SK-N-SH (cell line): ENCODE data around the gene C1RL. TPM values are rescaled to one million over a fixed set of nuclear protein-coding genes. Genes with fewer than 3 reads are reported as not detected.

Experiments used
- CTCF ChIA-PET: fragments of 300-600, 350-600 bp; formaldehyde crosslinking; extraction: SDS; loops from one replicate; lab custom pipeline; 2021; lab: Yijun Ruan, JAX
- POLR2A ChIA-PET: fragments of 350-600 bp; sonication (Branson Sonifier 250); formaldehyde crosslinking; extraction: SDS; loops from one replicate; lab custom pipeline; 2020; ENCODE audit warnings: antibody characterized with exemption, inconsistent platforms; lab: Yijun Ruan, JAX
- DNase-seq: peaks from one replicate; pipeline ENCODE4 v3.0.0; 2012
- H2AFZ ChIP-seq: fragments of 200-600 bp; sonication (generic); 2 replicates; pipeline ENCODE4 v1.8.1; 2016; ENCODE audit warnings: antibody characterized with exemption, mild to moderate bottlenecking, low read depth
- H3F3A ChIP-seq: fragments of 200-600 bp; sonication (generic); replicated peaks from 2 replicates; pipeline ENCODE3; 2016; ENCODE audit warnings: antibody characterized with exemption, mild to moderate bottlenecking; ENCODE audit not compliant: insufficient read depth
- H3K27ac ChIP-seq, 2 experiments: fragments of 200-500 bp in 1 of 2; fragments of 200-600 bp in 1 of 2; sonication (Bioruptor generic) in 1 of 2; sonication (generic), shearing (Covaris generic) in 1 of 2; 2 replicates each; pipeline versions ENCODE4 v1.5.1 to v1.6.1; 2014 to 2016; ENCODE audit warnings: low read depth in 2 of 2, inconsistent platforms in 1 of 2, low read length in 1 of 2, mild to moderate bottlenecking in 1 of 2, mixed read lengths in 1 of 2
- H3K27me3 ChIP-seq: fragments of 200-600 bp; sonication (generic), shearing (Covaris generic); 2 replicates; pipeline ENCODE4 v1.6.1; 2016; ENCODE audit warnings: mixed run types; ENCODE audit not compliant: insufficient read depth
- H3K36me3 ChIP-seq, 2 experiments: fragments of 200-500 bp in 1 of 2; fragments of 200-600 bp in 1 of 2; sonication (Bioruptor generic) in 1 of 2; sonication (generic) in 1 of 2; replicated peaks in 1 of 2; 2 replicates each; pipeline versions ENCODE3 to v1.5.1; 2014 to 2016; ENCODE audit warnings: low read length in 1 of 2, mild to moderate bottlenecking in 1 of 2; ENCODE audit not compliant: insufficient read depth in 2 of 2, control insufficient read depth in 1 of 2
- H3K4me1 ChIP-seq, 2 experiments: fragments of 200-500 bp in 1 of 2; fragments of 200-600 bp in 1 of 2; sonication (Bioruptor generic) in 1 of 2; sonication (generic), shearing (Covaris generic) in 1 of 2; 2 replicates each; pipeline versions ENCODE4 v1.5.1 to v1.6.1; 2014 to 2016; ENCODE audit warnings: low read depth in 1 of 2, low read length in 1 of 2, mixed run types in 1 of 2; ENCODE audit not compliant: insufficient read depth in 2 of 2, control insufficient read depth in 1 of 2
- H3K4me2 ChIP-seq: fragments of 200-600 bp; sonication (generic), shearing (Covaris generic); 2 replicates; pipeline ENCODE4 v1.6.1; 2017; ENCODE audit warnings: mixed run types
- H3K4me3 ChIP-seq, 2 experiments: fragments of 200-500 bp in 1 of 2; fragments of 200-600 bp in 1 of 2; sonication (Bioruptor generic) in 1 of 2; sonication (generic), shearing (Covaris generic) in 1 of 2; 2 replicates each; pipeline versions ENCODE4 v1.5.1 to v1.8.1; 2014 to 2016; ENCODE audit warnings: low read depth in 2 of 2, inconsistent platforms in 1 of 2, low read length in 1 of 2, mild to moderate bottlenecking in 1 of 2, mixed read lengths in 1 of 2, moderate library complexity in 1 of 2
- H3K79me2 ChIP-seq: fragments of 200-600 bp; sonication (generic); 2 replicates; pipeline ENCODE4 v1.8.1; 2017; ENCODE audit warnings: mild to moderate bottlenecking; ENCODE audit not compliant: insufficient read depth
- H3K9ac ChIP-seq: fragments of 200-600 bp; sonication (generic); 2 replicates; pipeline ENCODE4 v1.6.1; 2017; ENCODE audit warnings: mixed run types
- H3K9me2 ChIP-seq: fragments of 200-600 bp; sonication (generic); 2 replicates; pipeline ENCODE4 v1.6.1; 2017; ENCODE audit warnings: mixed run types
- H3K9me3 ChIP-seq: fragments of 200-600 bp; sonication (generic); 2 replicates; pipeline ENCODE4 v1.6.1; 2017; ENCODE audit warnings: mixed run types, mild to moderate bottlenecking, moderate library complexity
- H4K20me1 ChIP-seq: fragments of 200-600 bp; sonication (generic); 2 replicates; pipeline ENCODE4 v1.6.1; 2017; ENCODE audit warnings: mild to moderate bottlenecking, mixed run types; ENCODE audit not compliant: insufficient read depth
- ELF1 ChIP-seq: IDR thresholded peaks from 2 replicates; pipeline ENCODE4 v1.4.0; 2012
- FOSL2 ChIP-seq: IDR thresholded peaks from 2 replicates; pipeline ENCODE4 v1.4.0; 2012; ENCODE audit warnings: low read depth, mild to moderate bottlenecking, moderate library complexity, borderline replicate concordance
- FOXJ3 ChIP-seq: sonication (generic); formaldehyde crosslinking; IDR thresholded peaks from 2 replicates; pipeline ENCODE4 v1.5.1; 2020; ENCODE audit warnings: mild to moderate bottlenecking, missing genetic modification reagents
- GABPA ChIP-seq: IDR thresholded peaks from 2 replicates; pipeline ENCODE4 v1.4.0; 2012; ENCODE audit warnings: low read depth, mild to moderate bottlenecking
- GATA2 ChIP-seq: sonication (generic); formaldehyde crosslinking; IDR thresholded peaks from 2 replicates; pipeline ENCODE4 v1.5.0; 2020; ENCODE audit warnings: mild to moderate bottlenecking, missing genetic modification reagents
- JUND ChIP-seq: IDR thresholded peaks from 2 replicates; pipeline ENCODE4 v1.4.0; 2012
- MAX ChIP-seq: IDR thresholded peaks from 2 replicates; pipeline ENCODE4 v1.4.0; 2012; ENCODE audit warnings: low read depth
- MEF2A ChIP-seq: IDR thresholded peaks from 2 replicates; pipeline ENCODE4 v1.4.0; 2012; ENCODE audit warnings: low read depth, borderline replicate concordance
- NRF1 ChIP-seq: IDR thresholded peaks from 2 replicates; pipeline ENCODE4 v1.6.1; 2012; ENCODE audit warnings: low read depth, mild to moderate bottlenecking, low read length
- PBX3 ChIP-seq: IDR thresholded peaks from 2 replicates; pipeline ENCODE4; 2012
- POLR2AphosphoS5 ChIP-seq: IDR thresholded peaks from 2 replicates; pipeline ENCODE4 v1.6.1; 2012; ENCODE audit warnings: low read depth, low read length
- RAD21 ChIP-seq: IDR thresholded peaks from 2 replicates; pipeline ENCODE4 v1.6.1; 2012; ENCODE audit warnings: mild to moderate bottlenecking, low read length
- RCOR1 ChIP-seq: fragments of 150-350 bp; IDR thresholded peaks from 2 replicates; pipeline ENCODE4 v1.6.1; 2017; ENCODE audit warnings: antibody characterized with exemption, low read length
- REST ChIP-seq: IDR thresholded peaks from 2 replicates; pipeline ENCODE4 v1.6.1; 2012; ENCODE audit warnings: mild to moderate bottlenecking, low read depth, low read length, moderate library complexity
- RFX5 ChIP-seq: IDR thresholded peaks from 2 replicates; pipeline ENCODE4 v1.6.1; 2012; ENCODE audit warnings: mild to moderate bottlenecking, improper control_type of control experiment, low read length
- SIN3A ChIP-seq: IDR thresholded peaks from 2 replicates; pipeline ENCODE4 v1.6.1; 2012; ENCODE audit warnings: low read depth, mild to moderate bottlenecking, low read length, moderate library complexity, borderline replicate concordance
- SMC3 ChIP-seq: IDR thresholded peaks from 2 replicates; pipeline ENCODE4 v1.6.1; 2012; ENCODE audit warnings: low read depth, low read length, improper control_type of control experiment
- TAF1 ChIP-seq: IDR thresholded peaks from 2 replicates; pipeline ENCODE4 v1.6.1; 2012; ENCODE audit warnings: low read depth, mild to moderate bottlenecking, low read length, moderate library complexity, borderline replicate concordance
- TEAD4 ChIP-seq: IDR thresholded peaks from 2 replicates; pipeline ENCODE4 v1.4.0; 2012; ENCODE audit warnings: mild to moderate bottlenecking, borderline replicate concordance; ENCODE audit not compliant: insufficient read depth
- USF2 ChIP-seq: fragments of 150-350 bp; IDR thresholded peaks from 2 replicates; pipeline ENCODE4 v1.6.1; 2017; ENCODE audit warnings: antibody characterized with exemption, low read length, low read depth, borderline replicate concordance
- ZBTB33 ChIP-seq: IDR thresholded peaks from 2 replicates; pipeline ENCODE4 v1.4.0; 2012; ENCODE audit warnings: low read depth, borderline replicate concordance
- WGBS: methylation state at CpG from one replicate; pipeline ENCODE4 v1.1.6; 2017; ENCODE audit warnings: low lambda C conversion rate; 5-methylcytosine and 5-hydroxymethylcytosine counted together
- polyA plus RNA-seq, 3 experiments: library from polyadenylated mRNA; depleted of rRNA; stranded (reverse); fragments of >200 nt; gene quantifications; 2 replicates each; pipeline ENCODE4 v1.2.3, GENCODE V29; 2012

The C1RL gene
- polyA plus RNA-seq, 1 of the 3 experiments (the other 2 are of a cell fraction): 8.3 TPM

GRCh38 chr12:7072035-7072434 lies 37.0 kb downstream of the C1RL start (continued):
- TF ChIP-seq REST (no peak), SIN3A (no peak), FOXJ3 (no peak), GABPA (no peak), NRF1 (no peak), USF2 (no peak), MAX (no peak), GATA2 (CRISPR knock-in tag) (no peak), ELF1 (no peak), POLR2AphosphoS5 (no peak), SMC3 (no peak), RAD21 (no peak)
- TF ChIP-seq, all 33 proteins: peak for 0

- 54% methylated on average over 6 of the region's 6 CpGs for WGBS
- H3F3A ChIP-seq: no peaks in the 10 kb centered on the region
- H3K9me2 ChIP-seq: no peaks in the 10 kb centered on the region
- H3K27ac ChIP-seq: no peak overlapping the region
- peaks cover 11% of the 10 kb centered on the region; the same call in 1 of the 2 replicates for H3K27me3 ChIP-seq
- H3K4me3 ChIP-seq: no peak overlapping the region
- no peaks in the 10 kb centered on the region for H3K36me3 ChIP-seq
- H3K9ac ChIP-seq: no peak overlapping the region
- no peaks in the 10 kb centered on the region for H4K20me1 ChIP-seq
- no peak overlapping the region for H2AFZ ChIP-seq
- no peak overlapping the region for H3K4me2 ChIP-seq
- DNase-seq: no peak
- ChIA-PET POLR2A (interaction anchor here (1.1 kb wide), 1 partner anchor 39 kb away, joined by 3 read pairs; no protein-coding TSS in a partner anchor), CTCF (interaction anchor here (1.3 to 1.5 kb wide), 2 partner anchors 9 to 44 kb away, joined by 5 to 6 read pairs; partner anchors contain the start of gene C1S)
- H3K4me1 ChIP-seq: no peaks in the 10 kb centered on the region; a peak in 1 of 4 replicates
- H3K79me2 ChIP-seq: no peaks in the 10 kb centered on the region
- no peaks in the 10 kb centered on the region for H3K9me3 ChIP-seq
- TF ChIP-seq MEF2A (no peak), FOXJ3 (no peak), TEAD4 (no peak), SMC3 (no peak), ZBTB33 (no peak), JUND (no peak), SIN3A (no peak), GABPA (no peak), TAF1 (no peak), PBX3 (no peak), ELF1 (no peak), RFX5 (no peak), RCOR1 (no peak), FOSL2 (no peak)
Measured at GRCh38 chr12:7069386-7069785, 39.6 kb downstream of the C1RL start.
